ENCODE data around the gene AKAIN1. TPM values are rescaled to one million over a fixed set of nuclear protein-coding genes. Genes with fewer than 3 reads are reported as not detected.

AKAIN1 gene
- total and polyA plus RNA-seq, 2 of the 8 experiments (the other 6 are each of a cell fraction or from before 2014, with no cell fraction given): not detected

DNA sequence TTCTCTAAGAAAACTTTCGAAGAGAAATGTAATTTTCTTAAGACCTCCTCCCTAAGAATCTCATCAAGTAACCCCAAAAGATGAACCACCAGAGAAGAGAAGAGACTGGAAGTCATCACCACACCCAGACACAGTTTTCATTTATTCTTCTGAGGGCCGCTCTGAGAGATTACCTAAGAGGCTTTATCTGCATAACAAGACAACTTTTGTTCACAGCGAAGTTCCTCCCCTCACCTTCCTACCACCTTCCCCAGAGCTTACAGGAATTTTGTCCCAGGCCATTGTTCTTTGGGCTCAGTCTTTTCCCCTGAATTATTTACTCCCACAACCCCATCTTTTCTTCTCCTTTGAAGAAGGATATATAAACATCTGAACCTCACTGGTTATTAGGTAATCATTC lies 92.8 kb downstream of the AKAIN1 start (continued):
- TF ChIP-seq, protein P1, sequence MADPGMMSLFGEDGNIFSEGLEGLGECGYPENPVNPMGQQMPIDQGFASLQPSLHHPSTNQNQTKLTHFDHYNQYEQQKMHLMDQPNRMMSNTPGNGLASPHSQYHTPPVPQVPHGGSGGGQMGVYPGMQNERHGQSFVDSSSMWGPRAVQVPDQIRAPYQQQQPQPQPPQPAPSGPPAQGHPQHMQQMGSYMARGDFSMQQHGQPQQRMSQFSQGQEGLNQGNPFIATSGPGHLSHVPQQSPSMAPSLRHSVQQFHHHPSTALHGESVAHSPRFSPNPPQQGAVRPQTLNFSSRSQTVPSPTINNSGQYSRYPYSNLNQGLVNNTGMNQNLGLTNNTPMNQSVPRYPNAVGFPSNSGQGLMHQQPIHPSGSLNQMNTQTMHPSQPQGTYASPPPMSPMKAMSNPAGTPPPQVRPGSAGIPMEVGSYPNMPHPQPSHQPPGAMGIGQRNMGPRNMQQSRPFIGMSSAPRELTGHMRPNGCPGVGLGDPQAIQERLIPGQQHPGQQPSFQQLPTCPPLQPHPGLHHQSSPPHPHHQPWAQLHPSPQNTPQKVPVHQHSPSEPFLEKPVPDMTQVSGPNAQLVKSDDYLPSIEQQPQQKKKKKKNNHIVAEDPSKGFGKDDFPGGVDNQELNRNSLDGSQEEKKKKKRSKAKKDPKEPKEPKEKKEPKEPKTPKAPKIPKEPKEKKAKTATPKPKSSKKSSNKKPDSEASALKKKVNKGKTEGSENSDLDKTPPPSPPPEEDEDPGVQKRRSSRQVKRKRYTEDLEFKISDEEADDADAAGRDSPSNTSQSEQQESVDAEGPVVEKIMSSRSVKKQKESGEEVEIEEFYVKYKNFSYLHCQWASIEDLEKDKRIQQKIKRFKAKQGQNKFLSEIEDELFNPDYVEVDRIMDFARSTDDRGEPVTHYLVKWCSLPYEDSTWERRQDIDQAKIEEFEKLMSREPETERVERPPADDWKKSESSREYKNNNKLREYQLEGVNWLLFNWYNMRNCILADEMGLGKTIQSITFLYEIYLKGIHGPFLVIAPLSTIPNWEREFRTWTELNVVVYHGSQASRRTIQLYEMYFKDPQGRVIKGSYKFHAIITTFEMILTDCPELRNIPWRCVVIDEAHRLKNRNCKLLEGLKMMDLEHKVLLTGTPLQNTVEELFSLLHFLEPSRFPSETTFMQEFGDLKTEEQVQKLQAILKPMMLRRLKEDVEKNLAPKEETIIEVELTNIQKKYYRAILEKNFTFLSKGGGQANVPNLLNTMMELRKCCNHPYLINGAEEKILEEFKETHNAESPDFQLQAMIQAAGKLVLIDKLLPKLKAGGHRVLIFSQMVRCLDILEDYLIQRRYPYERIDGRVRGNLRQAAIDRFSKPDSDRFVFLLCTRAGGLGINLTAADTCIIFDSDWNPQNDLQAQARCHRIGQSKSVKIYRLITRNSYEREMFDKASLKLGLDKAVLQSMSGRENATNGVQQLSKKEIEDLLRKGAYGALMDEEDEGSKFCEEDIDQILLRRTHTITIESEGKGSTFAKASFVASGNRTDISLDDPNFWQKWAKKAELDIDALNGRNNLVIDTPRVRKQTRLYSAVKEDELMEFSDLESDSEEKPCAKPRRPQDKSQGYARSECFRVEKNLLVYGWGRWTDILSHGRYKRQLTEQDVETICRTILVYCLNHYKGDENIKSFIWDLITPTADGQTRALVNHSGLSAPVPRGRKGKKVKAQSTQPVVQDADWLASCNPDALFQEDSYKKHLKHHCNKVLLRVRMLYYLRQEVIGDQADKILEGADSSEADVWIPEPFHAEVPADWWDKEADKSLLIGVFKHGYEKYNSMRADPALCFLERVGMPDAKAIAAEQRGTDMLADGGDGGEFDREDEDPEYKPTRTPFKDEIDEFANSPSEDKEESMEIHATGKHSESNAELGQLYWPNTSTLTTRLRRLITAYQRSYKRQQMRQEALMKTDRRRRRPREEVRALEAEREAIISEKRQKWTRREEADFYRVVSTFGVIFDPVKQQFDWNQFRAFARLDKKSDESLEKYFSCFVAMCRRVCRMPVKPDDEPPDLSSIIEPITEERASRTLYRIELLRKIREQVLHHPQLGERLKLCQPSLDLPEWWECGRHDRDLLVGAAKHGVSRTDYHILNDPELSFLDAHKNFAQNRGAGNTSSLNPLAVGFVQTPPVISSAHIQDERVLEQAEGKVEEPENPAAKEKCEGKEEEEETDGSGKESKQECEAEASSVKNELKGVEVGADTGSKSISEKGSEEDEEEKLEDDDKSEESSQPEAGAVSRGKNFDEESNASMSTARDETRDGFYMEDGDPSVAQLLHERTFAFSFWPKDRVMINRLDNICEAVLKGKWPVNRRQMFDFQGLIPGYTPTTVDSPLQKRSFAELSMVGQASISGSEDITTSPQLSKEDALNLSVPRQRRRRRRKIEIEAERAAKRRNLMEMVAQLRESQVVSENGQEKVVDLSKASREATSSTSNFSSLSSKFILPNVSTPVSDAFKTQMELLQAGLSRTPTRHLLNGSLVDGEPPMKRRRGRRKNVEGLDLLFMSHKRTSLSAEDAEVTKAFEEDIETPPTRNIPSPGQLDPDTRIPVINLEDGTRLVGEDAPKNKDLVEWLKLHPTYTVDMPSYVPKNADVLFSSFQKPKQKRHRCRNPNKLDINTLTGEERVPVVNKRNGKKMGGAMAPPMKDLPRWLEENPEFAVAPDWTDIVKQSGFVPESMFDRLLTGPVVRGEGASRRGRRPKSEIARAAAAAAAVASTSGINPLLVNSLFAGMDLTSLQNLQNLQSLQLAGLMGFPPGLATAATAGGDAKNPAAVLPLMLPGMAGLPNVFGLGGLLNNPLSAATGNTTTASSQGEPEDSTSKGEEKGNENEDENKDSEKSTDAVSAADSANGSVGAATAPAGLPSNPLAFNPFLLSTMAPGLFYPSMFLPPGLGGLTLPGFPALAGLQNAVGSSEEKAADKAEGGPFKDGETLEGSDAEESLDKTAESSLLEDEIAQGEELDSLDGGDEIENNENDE (IDR thresholded peaks at IDR 0.05; ENCODE audit: insufficient replicate concordance, low read length): peak; percentile 29
- TF ChIP-seq RBBP5 (IDR thresholded peaks at IDR 0.05; ENCODE audit: borderline replicate concordance, low read depth, low read length): no peak
- TF ChIP-seq TEAD4 (IDR thresholded peaks at IDR 0.05; ENCODE audit: low read depth, low read length): no peak
- TF ChIP-seq ZNF274 (IDR thresholded peaks at IDR 0.05; ENCODE audit: borderline replicate concordance, extremely low read depth, low read length): no peak
- no peak for TF ChIP-seq CHD1 (IDR thresholded peaks at IDR 0.05; ENCODE audit: low read depth, low read length)
- TF ChIP-seq TAF1 (IDR thresholded peaks at IDR 0.05; ENCODE audit: low read depth, low read length): no peak
